ENCODE results near the gene PDCD1LG2.
A peak's percentile ranks its signal among the peaks of the same experiment; 100 is the strongest.
"Not testable (repeated sequence)": the region's sequence is repeated elsewhere in the genome, so short reads cannot be mapped to it uniquely, and the experiment has no call there.

Gene PDCD1LG2

GRCh38 chr9:5510360-5510931 lies at the start of gene PDCD1LG2:
PDCD1LG2 (plus strand) TSS chr9:5510531; CDS start chr9:5522547, 12,016 bp downstream.
- peak; percentile 75 for DNase-seq

- DNase-seq, result not testable (repeated sequence)
Measured at GRCh38 chr9:5464831-5465330, 45.5 kb upstream of the PDCD1LG2 start.

- DNase-seq, result no peak
Measured at GRCh38 chr9:5466005-5466404, 44.3 kb upstream of the PDCD1LG2 start.

GRCh38 chr9:5466766-5467165 lies 43.6 kb upstream of the PDCD1LG2 start:
- no peak for DNase-seq

GRCh38 chr9:5468850-5469249 lies 41.5 kb upstream of the PDCD1LG2 start:
- no peak for DNase-seq

GRCh38 chr9:5470122-5470521 lies 40.2 kb upstream of the PDCD1LG2 start:
- no peak for DNase-seq

- no peak for DNase-seq
Measured at GRCh38 chr9:5470816-5471215, 39.5 kb upstream of the PDCD1LG2 start.

- not testable (repeated sequence) for DNase-seq
Measured at GRCh38 chr9:5475611-5476010, 34.7 kb upstream of the PDCD1LG2 start.

- peak; percentile 39 for DNase-seq
Measured at GRCh38 chr9:5478206-5478605, 32.1 kb upstream of the PDCD1LG2 start.

- no peak for DNase-seq
Measured at GRCh38 chr9:5479994-5480694, 30.2 kb upstream of the PDCD1LG2 start.

- no peak for DNase-seq
Measured at GRCh38 chr9:5480919-5481318, 29.4 kb upstream of the PDCD1LG2 start.

GRCh38 chr9:5481322-5482040 lies 28.9 kb upstream of the PDCD1LG2 start:
- DNase-seq, result no peak

- no peak for DNase-seq
Measured at GRCh38 chr9:5482194-5482593, 28.1 kb upstream of the PDCD1LG2 start.

- no peak for DNase-seq
Measured at GRCh38 chr9:5483306-5483705, 27.0 kb upstream of the PDCD1LG2 start.

- no peak for DNase-seq
Measured at GRCh38 chr9:5485378-5486085, 24.8 kb upstream of the PDCD1LG2 start.

GRCh38 chr9:5486988-5487387 lies 23.3 kb upstream of the PDCD1LG2 start:
- DNase-seq, result no peak

- DNase-seq, result no peak
Measured at GRCh38 chr9:5488221-5489008, 21.9 kb upstream of the PDCD1LG2 start.

GRCh38 chr9:5489630-5490490 lies 20.5 kb upstream of the PDCD1LG2 start:
- DNase-seq, result no peak

GRCh38 chr9:5492965-5493678 lies 17.2 kb upstream of the PDCD1LG2 start:
- DNase-seq, result no peak

GRCh38 chr9:5493679-5494511 lies 16.4 kb upstream of the PDCD1LG2 start:
- peak; percentile 51 for DNase-seq
